Uterus (tissue), 4 donors: ENCODE measurements around the gene FAM163B. TPM values are rescaled to one million over a fixed set of nuclear protein-coding genes. Genes with fewer than 3 reads are reported as not detected.
"Not testable (repeated sequence)": the region's sequence is repeated elsewhere in the genome, so short reads cannot be mapped to it uniquely, and the experiment has no call there.

Experiments used
- DNase-seq, 2 donors: peaks; one replicate each; pipeline ENCODE4 v3.0.0-alpha.2; 2019 to 2020
- H3K27ac ChIP-seq, 2 donors: fragments of 200-600 bp; sonication (generic); 1 replicate in 1 of 2; 2 replicates in 1 of 2; pipeline ENCODE4 v1.5.1; 2016 to 2018
- H3K27me3 ChIP-seq, 2 donors: fragments of 200-600 bp; sonication (generic); one replicate each; pipeline ENCODE4 v1.5.1; 2018 to 2019; ENCODE audit warnings: control low read depth in 1 of 2
- H3K36me3 ChIP-seq, 2 donors: fragments of 200-600 bp; sonication (generic); one replicate each; pipeline ENCODE4 v1.5.1; 2019; ENCODE audit warnings: control low read depth in 1 of 2
- H3K4me1 ChIP-seq, 2 donors: fragments of 200-600 bp; sonication (generic); one replicate each; pipeline ENCODE4 v1.5.1; 2018 to 2019; ENCODE audit warnings: control low read depth in 1 of 2
- H3K4me3 ChIP-seq, 2 donors: fragments of 200-600 bp; sonication (generic); 1 replicate in 1 of 2; 2 replicates in 1 of 2; pipeline ENCODE4 v1.5.1; 2018 to 2019; ENCODE audit warnings: mild to moderate bottlenecking in 1 of 2
- H3K9me3 ChIP-seq, 2 donors: fragments of 200-600 bp; sonication (generic); one replicate each; pipeline ENCODE4 v1.5.1; 2019; ENCODE audit warnings: control low read depth in 1 of 2
- CTCF ChIP-seq, 4 experiments: fragments of 200-600 bp in 2 of 4; fragments of 450-650 bp in 2 of 4; sonication (generic) in 2 of 4; IDR thresholded peaks; one replicate each; pipeline ENCODE4 v1.5.1; 2016 to 2019; ENCODE audit warnings: antibody characterized with exemption in 4 of 4, mild to moderate bottlenecking in 2 of 4, moderate library complexity in 1 of 4
- POLR2A ChIP-seq, 2 donors: fragments of 450-650 bp; IDR thresholded peaks; one replicate each; pipeline ENCODE4 v1.6.1; 2016; ENCODE audit warnings: antibody characterized with exemption in 2 of 2, mild to moderate bottlenecking in 1 of 2, moderate library complexity in 1 of 2
- intact Hi-C: fragments of 100-400 bp; cut with DNase I; formaldehyde crosslinking; loops from one replicate; pipeline ENCODE4 v1.15.1; 2023; ENCODE audit warnings: low total_unique reads
- total RNA-seq, 4 donors: library from RNA; depleted of rRNA in 3 of 4; stranded (reverse); fragments of >200 nt in 3 of 4; gene quantifications; one replicate each; pipeline versions ENCODE4 v1.1.0 to v1.2.4, GENCODE V29; 2014 to 2023
- donor health status: DM: yes; HTN: yes; CAD: no.

FAM163B gene
- total RNA-seq, 4 donors from 2014 or later, result not detected

GRCh38 chr9:133563814-133564213, 45.4 kb downstream of the FAM163B start:
- H3K4me1 ChIP-seq, H3K27ac ChIP-seq, DNase-seq, H3K9me3 ChIP-seq, H3K27me3 ChIP-seq, intact Hi-C loops, H3K4me3 ChIP-seq, H3K36me3 ChIP-seq: not testable (repeated sequence)
- peak in 1 of 4 experiments; percentile 32 for TF ChIP-seq CTCF (IDR thresholded peaks at IDR 0.05)

GRCh38 chr9:133563291-133563796, 45.8 kb downstream of the FAM163B start:
- H3K4me3 ChIP-seq, result no peak overlapping the region
- no peaks in the 10 kb centered on the region for H3K36me3 ChIP-seq
- H3K4me1 ChIP-seq, result peaks cover 0 to 6% of the 10 kb centered on the region in 2 donors
- TF ChIP-seq CTCF (IDR thresholded peaks at IDR 0.05), result no peak
- TF ChIP-seq POLR2A (IDR thresholded peaks at IDR 0.05), result no peak
- peak; percentile 31 to 54 for DNase-seq
- no peaks in the 10 kb centered on the region for H3K9me3 ChIP-seq
- no peak overlapping the region for H3K27ac ChIP-seq
- H3K27me3 ChIP-seq, result no peaks in the 10 kb centered on the region
- intact Hi-C loops, result no loop called here

- DNase-seq, result no peak
- no peak overlapping the region for H3K4me3 ChIP-seq
- intact Hi-C loops, result no loop called here
- H3K27me3 ChIP-seq, result no peaks in the 10 kb centered on the region
- peaks cover 0 to 6% of the 10 kb centered on the region in 2 donors for H3K4me1 ChIP-seq
- TF ChIP-seq POLR2A (IDR thresholded peaks at IDR 0.05), result no peak
- no peak for TF ChIP-seq CTCF (IDR thresholded peaks at IDR 0.05)
- no peak overlapping the region for H3K27ac ChIP-seq
- no peaks in the 10 kb centered on the region for H3K36me3 ChIP-seq
- H3K9me3 ChIP-seq, result no peaks in the 10 kb centered on the region
Measured at GRCh38 chr9:133562611-133563290, 46.4 kb downstream of the FAM163B start.

- H3K9me3 ChIP-seq, result no peaks in the 10 kb centered on the region
- H3K36me3 ChIP-seq, result no peaks in the 10 kb centered on the region
- H3K4me3 ChIP-seq, result no peak overlapping the region
- TF ChIP-seq CTCF (IDR thresholded peaks at IDR 0.05), result no peak
- no peak for TF ChIP-seq POLR2A (IDR thresholded peaks at IDR 0.05)
- no peaks in the 10 kb centered on the region for H3K27me3 ChIP-seq
- no peak for DNase-seq
- H3K4me1 ChIP-seq, result peaks cover 0 to 6% of the 10 kb centered on the region in 2 donors
- H3K27ac ChIP-seq, result no peak overlapping the region
- intact Hi-C loops, result no loop called here
Measured at GRCh38 chr9:133561976-133562554, 47.1 kb downstream of the FAM163B start.

GRCh38 chr9:133560944-133561343, 48.2 kb downstream of the FAM163B start:
- intact Hi-C loops, result no loop called here
- Histone ChIP-seq H3K27ac (no peak overlapping the region), H3K27me3 (no peaks in the 10 kb centered on the region), H3K9me3 (no peaks in the 10 kb centered on the region), H3K4me1 (peaks cover 0 to 6% of the 10 kb centered on the region in 2 donors), H3K4me3 (no peak overlapping the region), H3K36me3 (no peaks in the 10 kb centered on the region)
- TF ChIP-seq POLR2A (IDR thresholded peaks at IDR 0.05) (no peak), CTCF (IDR thresholded peaks at IDR 0.05) (no peak)
- DNase-seq, result no peak
